ENCODE results near the gene GRIN3B. TPM values are rescaled to one million over a fixed set of nuclear protein-coding genes. Genes with fewer than 3 reads are reported as not detected.

The GRIN3B gene
- total and polyA plus RNA-seq, 10 of the 15 experiments (the other 5 are each of a cell fraction or from before 2014, with no cell fraction given), result 0.15 TPM; not detected in 9

DNA sequence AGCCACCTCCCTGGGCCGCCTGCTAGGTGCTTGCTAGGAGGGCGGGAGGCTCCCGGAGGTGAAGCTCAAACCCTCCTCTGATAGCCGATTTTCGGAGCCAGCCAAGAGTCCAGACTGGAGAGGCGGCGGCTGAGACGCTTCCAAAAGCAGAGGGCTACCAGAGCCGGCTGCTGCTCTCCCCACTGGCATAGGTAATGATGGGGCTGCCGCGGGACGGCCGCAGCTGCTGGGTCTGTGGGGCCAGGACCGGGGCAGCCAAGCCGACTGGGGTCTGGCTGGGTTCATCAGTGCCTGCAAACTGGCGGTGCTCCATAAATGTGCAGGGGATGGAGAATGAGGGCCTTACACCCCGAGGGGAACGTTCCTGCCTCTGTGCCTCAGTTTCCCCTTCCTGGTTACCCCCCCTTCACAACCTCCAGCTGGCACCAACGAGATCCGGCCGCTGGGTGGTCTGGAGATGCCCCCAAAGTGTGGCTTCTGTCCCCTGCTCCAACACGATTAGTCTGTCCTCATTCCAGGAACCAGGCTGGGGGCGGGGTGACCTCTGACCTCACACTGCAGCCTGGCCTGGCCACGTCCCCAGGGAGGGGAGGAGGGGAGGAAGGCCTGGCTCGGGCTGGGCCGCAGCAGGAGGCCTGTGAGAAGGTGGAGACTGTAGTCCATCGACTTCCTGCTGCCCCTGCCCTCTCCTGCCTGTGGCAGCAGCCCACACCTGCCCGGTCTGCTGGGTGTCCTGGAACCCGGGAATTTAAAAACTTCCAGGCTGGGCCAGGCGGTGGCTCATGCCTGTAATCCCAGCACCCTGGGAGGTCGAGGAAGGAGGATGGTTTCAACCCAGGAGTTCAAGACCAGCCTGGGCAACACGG, 19.9 kb upstream of the GRIN3B start (continued):
- TF ChIP-seq, protein P1, sequence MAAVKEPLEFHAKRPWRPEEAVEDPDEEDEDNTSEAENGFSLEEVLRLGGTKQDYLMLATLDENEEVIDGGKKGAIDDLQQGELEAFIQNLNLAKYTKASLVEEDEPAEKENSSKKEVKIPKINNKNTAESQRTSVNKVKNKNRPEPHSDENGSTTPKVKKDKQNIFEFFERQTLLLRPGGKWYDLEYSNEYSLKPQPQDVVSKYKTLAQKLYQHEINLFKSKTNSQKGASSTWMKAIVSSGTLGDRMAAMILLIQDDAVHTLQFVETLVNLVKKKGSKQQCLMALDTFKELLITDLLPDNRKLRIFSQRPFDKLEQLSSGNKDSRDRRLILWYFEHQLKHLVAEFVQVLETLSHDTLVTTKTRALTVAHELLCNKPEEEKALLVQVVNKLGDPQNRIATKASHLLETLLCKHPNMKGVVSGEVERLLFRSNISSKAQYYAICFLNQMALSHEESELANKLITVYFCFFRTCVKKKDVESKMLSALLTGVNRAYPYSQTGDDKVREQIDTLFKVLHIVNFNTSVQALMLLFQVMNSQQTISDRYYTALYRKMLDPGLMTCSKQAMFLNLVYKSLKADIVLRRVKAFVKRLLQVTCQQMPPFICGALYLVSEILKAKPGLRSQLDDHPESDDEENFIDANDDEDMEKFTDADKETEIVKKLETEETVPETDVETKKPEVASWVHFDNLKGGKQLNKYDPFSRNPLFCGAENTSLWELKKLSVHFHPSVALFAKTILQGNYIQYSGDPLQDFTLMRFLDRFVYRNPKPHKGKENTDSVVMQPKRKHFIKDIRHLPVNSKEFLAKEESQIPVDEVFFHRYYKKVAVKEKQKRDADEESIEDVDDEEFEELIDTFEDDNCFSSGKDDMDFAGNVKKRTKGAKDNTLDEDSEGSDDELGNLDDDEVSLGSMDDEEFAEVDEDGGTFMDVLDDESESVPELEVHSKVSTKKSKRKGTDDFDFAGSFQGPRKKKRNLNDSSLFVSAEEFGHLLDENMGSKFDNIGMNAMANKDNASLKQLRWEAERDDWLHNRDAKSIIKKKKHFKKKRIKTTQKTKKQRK (IDR thresholded peaks at IDR 0.05; ENCODE audit: low read depth, low read length), result no peak
- TF ChIP-seq, protein P2, sequence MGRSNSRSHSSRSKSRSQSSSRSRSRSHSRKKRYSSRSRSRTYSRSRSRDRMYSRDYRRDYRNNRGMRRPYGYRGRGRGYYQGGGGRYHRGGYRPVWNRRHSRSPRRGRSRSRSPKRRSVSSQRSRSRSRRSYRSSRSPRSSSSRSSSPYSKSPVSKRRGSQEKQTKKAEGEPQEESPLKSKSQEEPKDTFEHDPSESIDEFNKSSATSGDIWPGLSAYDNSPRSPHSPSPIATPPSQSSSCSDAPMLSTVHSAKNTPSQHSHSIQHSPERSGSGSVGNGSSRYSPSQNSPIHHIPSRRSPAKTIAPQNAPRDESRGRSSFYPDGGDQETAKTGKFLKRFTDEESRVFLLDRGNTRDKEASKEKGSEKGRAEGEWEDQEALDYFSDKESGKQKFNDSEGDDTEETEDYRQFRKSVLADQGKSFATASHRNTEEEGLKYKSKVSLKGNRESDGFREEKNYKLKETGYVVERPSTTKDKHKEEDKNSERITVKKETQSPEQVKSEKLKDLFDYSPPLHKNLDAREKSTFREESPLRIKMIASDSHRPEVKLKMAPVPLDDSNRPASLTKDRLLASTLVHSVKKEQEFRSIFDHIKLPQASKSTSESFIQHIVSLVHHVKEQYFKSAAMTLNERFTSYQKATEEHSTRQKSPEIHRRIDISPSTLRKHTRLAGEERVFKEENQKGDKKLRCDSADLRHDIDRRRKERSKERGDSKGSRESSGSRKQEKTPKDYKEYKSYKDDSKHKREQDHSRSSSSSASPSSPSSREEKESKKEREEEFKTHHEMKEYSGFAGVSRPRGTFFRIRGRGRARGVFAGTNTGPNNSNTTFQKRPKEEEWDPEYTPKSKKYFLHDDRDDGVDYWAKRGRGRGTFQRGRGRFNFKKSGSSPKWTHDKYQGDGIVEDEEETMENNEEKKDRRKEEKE (IDR thresholded peaks at IDR 0.05), result no peak
- no peak for TF ChIP-seq MYB (IDR thresholded peaks at IDR 0.05; ENCODE audit: borderline replicate concordance, low read depth, low read length)
- no peak for TF ChIP-seq BRCA1 (IDR thresholded peaks at IDR 0.05; ENCODE audit: low read depth, low read length)
- no peak for TF ChIP-seq POU2F2 (IDR thresholded peaks at IDR 0.05; ENCODE audit: borderline replicate concordance, low read depth, low read length)
- TF ChIP-seq NFIC (IDR thresholded peaks at IDR 0.05; ENCODE audit: low read depth, low read length), result no peak
- no peak for TF ChIP-seq ZNF207 (IDR thresholded peaks at IDR 0.05; ENCODE audit: borderline replicate concordance)
- TF ChIP-seq POLR2AphosphoS2 (IDR thresholded peaks at IDR 0.05; ENCODE audit: low read depth, low read length), result no peak
- TF ChIP-seq YY1 (IDR thresholded peaks at IDR 0.05; ENCODE audit: low read depth, low read length), result no peak
- TF ChIP-seq TCF3 (IDR thresholded peaks at IDR 0.05; ENCODE audit: borderline replicate concordance, insufficient read depth, low read depth, low read length), result no peak
- peak; percentile 97 for TF ChIP-seq NR2F1 (conservative IDR thresholded peaks at IDR 0.05)
- TF ChIP-seq RAD21 (IDR thresholded peaks at IDR 0.05; ENCODE audit: insufficient read depth, low read depth, low read length), result no peak
- TF ChIP-seq, protein P3, sequence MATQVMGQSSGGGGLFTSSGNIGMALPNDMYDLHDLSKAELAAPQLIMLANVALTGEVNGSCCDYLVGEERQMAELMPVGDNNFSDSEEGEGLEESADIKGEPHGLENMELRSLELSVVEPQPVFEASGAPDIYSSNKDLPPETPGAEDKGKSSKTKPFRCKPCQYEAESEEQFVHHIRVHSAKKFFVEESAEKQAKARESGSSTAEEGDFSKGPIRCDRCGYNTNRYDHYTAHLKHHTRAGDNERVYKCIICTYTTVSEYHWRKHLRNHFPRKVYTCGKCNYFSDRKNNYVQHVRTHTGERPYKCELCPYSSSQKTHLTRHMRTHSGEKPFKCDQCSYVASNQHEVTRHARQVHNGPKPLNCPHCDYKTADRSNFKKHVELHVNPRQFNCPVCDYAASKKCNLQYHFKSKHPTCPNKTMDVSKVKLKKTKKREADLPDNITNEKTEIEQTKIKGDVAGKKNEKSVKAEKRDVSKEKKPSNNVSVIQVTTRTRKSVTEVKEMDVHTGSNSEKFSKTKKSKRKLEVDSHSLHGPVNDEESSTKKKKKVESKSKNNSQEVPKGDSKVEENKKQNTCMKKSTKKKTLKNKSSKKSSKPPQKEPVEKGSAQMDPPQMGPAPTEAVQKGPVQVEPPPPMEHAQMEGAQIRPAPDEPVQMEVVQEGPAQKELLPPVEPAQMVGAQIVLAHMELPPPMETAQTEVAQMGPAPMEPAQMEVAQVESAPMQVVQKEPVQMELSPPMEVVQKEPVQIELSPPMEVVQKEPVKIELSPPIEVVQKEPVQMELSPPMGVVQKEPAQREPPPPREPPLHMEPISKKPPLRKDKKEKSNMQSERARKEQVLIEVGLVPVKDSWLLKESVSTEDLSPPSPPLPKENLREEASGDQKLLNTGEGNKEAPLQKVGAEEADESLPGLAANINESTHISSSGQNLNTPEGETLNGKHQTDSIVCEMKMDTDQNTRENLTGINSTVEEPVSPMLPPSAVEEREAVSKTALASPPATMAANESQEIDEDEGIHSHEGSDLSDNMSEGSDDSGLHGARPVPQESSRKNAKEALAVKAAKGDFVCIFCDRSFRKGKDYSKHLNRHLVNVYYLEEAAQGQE (IDR thresholded peaks at IDR 0.05; ENCODE audit: low read depth, low read length), result no peak
- TF ChIP-seq GATAD2B (conservative IDR thresholded peaks at IDR 0.05; ENCODE audit: low read depth), result no peak
- TF ChIP-seq, protein P4, sequence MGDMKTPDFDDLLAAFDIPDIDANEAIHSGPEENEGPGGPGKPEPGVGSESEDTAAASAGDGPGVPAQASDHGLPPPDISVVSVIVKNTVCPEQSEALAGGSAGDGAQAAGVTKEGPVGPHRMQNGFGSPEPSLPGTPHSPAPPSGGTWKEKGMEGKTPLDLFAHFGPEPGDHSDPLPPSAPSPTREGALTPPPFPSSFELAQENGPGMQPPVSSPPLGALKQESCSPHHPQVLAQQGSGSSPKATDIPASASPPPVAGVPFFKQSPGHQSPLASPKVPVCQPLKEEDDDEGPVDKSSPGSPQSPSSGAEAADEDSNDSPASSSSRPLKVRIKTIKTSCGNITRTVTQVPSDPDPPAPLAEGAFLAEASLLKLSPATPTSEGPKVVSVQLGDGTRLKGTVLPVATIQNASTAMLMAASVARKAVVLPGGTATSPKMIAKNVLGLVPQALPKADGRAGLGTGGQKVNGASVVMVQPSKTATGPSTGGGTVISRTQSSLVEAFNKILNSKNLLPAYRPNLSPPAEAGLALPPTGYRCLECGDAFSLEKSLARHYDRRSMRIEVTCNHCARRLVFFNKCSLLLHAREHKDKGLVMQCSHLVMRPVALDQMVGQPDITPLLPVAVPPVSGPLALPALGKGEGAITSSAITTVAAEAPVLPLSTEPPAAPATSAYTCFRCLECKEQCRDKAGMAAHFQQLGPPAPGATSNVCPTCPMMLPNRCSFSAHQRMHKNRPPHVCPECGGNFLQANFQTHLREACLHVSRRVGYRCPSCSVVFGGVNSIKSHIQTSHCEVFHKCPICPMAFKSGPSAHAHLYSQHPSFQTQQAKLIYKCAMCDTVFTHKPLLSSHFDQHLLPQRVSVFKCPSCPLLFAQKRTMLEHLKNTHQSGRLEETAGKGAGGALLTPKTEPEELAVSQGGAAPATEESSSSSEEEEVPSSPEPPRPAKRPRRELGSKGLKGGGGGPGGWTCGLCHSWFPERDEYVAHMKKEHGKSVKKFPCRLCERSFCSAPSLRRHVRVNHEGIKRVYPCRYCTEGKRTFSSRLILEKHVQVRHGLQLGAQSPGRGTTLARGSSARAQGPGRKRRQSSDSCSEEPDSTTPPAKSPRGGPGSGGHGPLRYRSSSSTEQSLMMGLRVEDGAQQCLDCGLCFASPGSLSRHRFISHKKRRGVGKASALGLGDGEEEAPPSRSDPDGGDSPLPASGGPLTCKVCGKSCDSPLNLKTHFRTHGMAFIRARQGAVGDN (IDR thresholded peaks at IDR 0.05), result no peak

Measured in GM12878 (cell line).